GM21447 (cell line): ENCODE results near the gene FKBP7.
A peak's percentile ranks its signal among the peaks of the same experiment; 100 is the strongest.
"Not testable (repeated sequence)": the region's sequence is repeated elsewhere in the genome, so short reads cannot be mapped to it uniquely, and the experiment has no call there.

Source experiments
- ATAC-seq: cut with Tn5 transposase; IDR thresholded peaks from one replicate; pipeline ENCODE4 v1.9.1; 2021; ENCODE audit not compliant: unreplicated experiment

The FKBP7 gene

GRCh38 chr2:178450524-178450773, 28.0 kb downstream of the FKBP7 start:
- peak; percentile 49 for ATAC-seq

DNA sequence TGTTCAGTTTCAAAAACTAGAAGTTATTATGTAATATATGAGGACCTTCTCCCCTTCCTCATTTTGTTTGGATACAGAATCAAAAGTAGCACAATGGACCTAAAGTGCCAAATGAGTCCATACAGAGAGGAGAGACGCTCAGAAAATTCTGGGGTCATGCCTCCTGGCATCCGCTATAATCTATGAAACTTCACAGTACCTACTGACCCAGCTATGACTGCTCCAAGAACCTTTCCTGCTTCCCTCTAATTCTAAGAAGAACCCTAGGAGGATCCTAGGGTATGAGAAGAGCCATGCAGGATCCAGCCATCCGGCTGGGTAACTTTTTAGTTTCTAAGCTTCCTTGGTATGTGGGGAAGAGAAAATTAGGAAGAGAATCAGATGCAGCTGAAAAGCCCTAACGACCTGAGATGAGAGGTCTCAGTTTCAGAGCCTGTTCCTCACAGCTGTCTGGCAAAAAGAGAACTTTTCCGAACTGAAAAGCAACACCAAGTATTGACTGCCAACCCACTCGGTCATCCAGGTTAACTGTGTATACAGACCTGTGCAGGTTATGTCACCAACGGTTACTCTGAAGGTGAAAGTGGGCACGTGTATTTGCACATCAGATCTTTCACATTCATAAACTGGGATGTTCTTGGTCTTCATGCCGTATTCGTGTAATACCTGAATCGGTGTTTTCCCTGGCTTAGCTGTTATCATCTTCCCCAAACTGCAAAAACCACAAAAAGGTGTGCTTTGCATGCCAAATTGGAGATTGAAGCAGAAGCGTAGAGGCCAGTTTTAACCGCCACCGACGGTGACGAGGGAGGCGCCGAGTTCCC, 28.5 kb downstream of the FKBP7 start:
- ATAC-seq = peak; percentile 14

DNA sequence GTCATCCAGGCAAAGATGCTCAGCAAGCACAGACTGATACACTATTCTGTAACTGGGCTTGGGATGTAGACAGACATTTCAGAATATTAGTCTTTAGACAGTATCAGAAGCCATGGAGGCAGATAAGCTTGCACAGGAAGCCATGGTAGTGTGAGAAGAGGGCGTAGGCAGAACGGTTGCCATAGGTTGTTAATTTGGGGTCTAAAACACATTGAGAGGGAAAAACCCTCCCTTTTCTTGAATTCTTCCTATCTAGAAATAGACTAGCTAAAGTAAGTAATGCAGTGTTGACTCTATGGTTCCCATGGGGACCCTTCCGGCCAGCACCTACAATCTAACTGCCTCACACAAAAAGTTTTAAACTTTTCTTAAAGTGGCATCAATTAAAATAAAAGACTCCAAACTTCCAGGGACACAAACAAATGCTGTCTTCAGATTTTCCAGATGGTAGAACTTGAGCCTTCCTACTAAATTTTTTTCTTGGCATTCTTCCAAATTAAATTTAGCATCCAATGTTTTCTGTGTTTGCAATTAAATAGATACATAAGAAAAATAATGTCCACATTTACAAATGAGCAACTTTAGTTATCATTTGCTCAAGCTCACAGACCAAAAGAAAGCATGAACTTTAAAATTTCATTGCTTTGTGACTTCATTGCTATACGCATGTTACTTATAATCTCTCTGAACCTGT, 29.3 kb downstream of the FKBP7 start:
- no peak for ATAC-seq

GRCh38 chr2:178441426-178441825, 37.0 kb downstream of the FKBP7 start:
- ATAC-seq = no peak

- ATAC-seq = no peak
Measured at GRCh38 chr2:178436662-178437061, 41.7 kb downstream of the FKBP7 start.

- no peak for ATAC-seq
Measured at GRCh38 chr2:178429336-178429735, 49.1 kb downstream of the FKBP7 start.

GRCh38 chr2:178428396-178428806, 50.0 kb downstream of the FKBP7 start:
- ATAC-seq = no peak

DNA sequence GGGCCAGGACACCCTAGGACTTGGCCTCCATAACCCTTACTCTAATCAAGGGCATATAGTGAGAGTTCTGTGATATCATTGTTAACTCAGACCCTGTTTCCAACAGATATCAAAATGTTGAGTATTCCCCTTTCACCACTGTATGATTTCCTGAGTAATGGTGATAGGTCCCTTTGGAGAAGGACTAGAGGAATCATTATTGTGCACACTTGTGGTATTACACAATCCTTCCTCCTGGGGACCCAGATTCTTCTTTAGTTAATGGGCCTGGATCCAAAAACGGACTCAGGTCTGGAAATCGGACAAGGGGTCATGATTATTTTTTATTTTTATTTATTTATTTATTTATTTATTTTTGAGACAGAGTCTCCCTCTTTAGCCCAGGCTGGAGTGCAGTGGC, 50.9 kb downstream of the FKBP7 start:
- no peak for ATAC-seq

- ATAC-seq = no peak
Measured at GRCh38 chr2:178426388-178426787, 52.0 kb downstream of the FKBP7 start.

DNA sequence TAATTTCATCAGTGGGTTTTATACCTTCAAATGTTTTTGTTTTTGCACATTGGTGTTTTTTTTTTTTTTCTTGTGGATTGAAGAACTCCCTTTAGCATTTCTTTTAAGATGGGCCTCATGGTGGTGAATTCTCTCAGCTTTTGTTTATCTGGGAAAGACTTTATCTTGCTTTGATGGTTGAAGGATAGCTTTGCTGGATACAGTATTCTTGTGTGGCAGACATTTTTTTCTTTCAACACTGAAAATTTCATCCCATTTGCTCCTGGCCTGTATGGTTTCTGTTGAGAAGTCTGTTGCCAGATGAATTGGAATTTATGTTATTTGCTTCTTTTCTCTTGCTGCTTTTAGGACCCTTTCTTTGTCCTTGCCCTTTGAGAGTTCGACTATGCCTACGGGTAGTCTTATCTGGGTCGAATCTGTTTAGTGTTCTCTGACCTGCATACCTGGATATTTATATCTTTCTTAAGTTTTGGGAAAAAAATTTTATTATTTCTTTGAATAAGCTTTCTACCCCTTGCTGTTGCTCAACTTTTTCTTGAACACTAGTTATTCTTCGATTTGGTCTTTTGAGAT, 53.1 kb downstream of the FKBP7 start:
- ATAC-seq = no peak

DNA sequence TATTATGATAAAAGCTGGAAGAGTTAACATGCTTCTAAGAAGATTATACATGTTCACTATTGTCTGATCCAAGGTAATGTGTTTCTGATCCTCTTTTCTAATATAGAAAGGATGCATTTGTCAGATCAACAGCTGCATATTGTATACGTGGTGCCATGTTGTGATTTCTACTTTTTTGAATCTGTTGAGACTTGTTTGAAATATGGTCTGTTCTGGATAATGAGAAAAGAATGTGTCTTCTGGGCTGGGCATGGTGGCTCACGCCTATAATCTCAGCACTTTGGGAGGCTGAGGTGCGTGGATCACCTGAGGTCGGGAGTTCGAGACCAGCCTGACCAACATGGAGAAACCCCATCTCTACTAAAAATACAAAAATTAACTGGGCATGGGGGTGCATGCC, 54.7 kb downstream of the FKBP7 start:
- ATAC-seq = not testable (repeated sequence)

DNA sequence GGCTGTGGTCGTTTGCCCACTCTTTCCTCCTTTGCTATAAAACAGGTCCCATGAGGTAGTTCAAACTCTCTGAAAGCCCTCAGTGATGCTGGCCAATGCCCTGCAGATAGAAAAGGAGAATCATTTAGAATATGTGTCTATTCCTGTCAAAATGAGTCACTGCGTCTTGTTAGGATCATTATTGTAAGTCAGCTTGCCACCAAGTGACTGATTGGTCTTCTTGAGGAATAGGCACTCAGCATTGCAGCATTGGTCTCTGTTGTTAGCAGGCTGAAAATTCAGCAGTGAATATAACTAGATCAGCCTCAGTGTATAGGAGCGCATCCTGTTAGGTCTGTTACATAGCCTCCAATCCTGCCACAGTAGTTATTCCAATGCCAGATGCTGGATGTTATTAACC, 56.3 kb downstream of the FKBP7 start:
- ATAC-seq = no peak

DNA sequence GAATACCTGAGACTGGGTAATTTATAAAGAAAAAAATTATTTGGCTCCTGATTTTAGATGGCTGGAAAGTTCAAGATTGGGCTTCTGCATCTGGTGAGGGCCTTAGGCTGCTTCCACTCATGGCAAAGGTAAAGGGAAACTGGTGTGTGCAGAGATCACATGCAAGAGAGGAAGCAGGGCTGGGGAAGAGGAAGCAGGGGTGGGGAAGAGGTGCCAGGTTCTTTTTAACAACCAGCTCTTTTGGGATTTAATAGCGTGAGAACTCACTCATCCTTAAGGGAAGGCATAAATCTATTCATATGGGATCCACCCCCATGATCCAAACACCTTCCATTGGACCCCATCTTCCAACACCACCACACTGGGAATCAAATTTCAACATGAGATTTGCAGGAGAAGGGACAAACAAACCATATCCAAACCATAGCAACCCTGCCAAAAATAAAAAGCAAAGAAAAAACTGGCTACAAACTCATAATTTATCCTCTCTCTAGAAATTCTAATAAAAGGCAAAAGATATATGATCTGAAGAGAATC, 57.9 kb downstream of the FKBP7 start:
- no peak for ATAC-seq

DNA sequence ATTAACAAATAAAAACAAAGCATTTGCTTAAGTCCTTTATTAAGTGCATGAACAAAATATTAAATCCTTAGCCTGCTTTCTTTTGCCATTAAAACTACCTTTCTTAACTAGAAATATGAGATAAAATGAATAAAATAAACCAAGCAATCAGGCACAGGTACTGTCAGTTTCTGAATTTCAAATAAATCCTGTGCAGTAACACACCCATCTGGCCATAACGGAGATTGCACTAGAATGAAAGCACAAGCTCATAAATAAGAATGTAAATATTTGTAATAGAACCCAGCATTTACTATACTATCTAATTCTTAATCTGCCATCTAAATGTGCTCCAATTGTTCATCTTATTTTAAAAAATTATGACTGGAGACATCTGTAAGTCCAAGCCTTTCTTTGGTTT, 59.3 kb downstream of the FKBP7 start:
- no peak for ATAC-seq

DNA sequence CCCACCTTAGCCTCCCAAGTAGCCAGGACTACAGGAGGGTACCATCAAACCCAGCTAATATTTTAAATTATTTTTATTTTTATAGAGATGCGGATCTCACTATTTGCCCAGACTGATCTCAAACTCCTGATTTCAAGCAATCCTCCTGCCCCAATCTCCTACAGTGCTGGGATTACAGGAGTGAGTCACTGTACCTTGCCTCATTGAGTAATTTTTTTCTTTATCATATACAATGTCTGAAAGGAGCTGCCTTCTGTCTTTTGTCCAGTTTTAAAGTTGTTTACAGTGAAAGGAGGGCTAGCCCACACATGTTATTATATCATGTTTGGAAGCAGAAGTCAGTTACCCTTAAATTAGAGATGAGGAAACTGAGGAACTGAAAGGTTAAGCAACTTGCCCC, 60.0 kb downstream of the FKBP7 start:
- no peak for ATAC-seq

DNA sequence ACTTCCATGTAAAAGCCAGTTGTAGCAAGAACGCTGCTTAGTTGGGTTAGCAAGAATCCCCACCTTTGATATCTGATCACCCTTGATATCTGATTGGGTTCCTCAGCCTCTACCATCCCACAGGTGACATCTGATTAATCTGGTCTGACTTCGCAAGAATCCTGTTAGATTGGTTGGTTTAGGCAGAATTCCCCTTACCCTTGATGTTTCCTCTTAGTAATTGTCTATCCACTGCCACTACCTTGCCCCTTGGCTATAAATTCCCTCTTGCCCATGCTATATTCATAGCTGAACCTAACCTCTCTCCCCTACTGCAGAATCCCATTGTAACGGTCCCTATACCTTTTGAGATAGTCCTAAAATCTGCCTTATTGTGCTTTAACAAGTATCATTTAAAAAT, 60.5 kb downstream of the FKBP7 start:
- no peak for ATAC-seq

GRCh38 chr2:178415979-178416378, 62.4 kb downstream of the FKBP7 start:
- no peak for ATAC-seq

GRCh38 chr2:178414266-178415247, 63.8 kb downstream of the FKBP7 start:
- peak; percentile 80 for ATAC-seq
